H1 (cell line): Measurements from ENCODE around the gene MPIG6B. TPM values are rescaled to one million over a fixed set of nuclear protein-coding genes. Genes with fewer than 3 reads are reported as not detected.

Experiments used
- CTCF ChIA-PET: fragments of 300-600 bp; sonication (Branson Sonifier 250); formaldehyde crosslinking; loops from one replicate; lab custom pipeline; 2021; ENCODE audit not compliant: partially characterized antibody; lab: Charles Lee
- POLR2A ChIA-PET: fragments of 300-600 bp; sonication (Branson Sonifier 250); formaldehyde crosslinking; loops from one replicate; lab custom pipeline; 2021; ENCODE audit warnings: inconsistent platforms; ENCODE audit not compliant: partially characterized antibody; lab: Charles Lee
- DNase-seq, 2 experiments: peaks; one replicate each; pipeline versions ENCODE4 v3.0.0 to v3.0.0-alpha.2; 2010 to 2022; ENCODE audit warnings: low spot score in 2 of 2, low read depth in 1 of 2, mixed read lengths in 1 of 2
- FAIRE-seq: peaks from 2 replicates; lab custom pipeline; 2011; peaks lifted over from hg19 to GRCh38; lab: Jason Lieb, UNC
- H2AFZ ChIP-seq: 2 replicates; pipeline ENCODE4 v1.8.1; 2012; ENCODE audit warnings: low read length, inconsistent platforms
- H2AK5ac ChIP-seq: 2 replicates; pipeline ENCODE4 v1.6.1; 2013; ENCODE audit warnings: low read depth, low read length
- H2BK120ac ChIP-seq: replicated peaks from 2 replicates; pipeline ENCODE3; 2013; ENCODE audit warnings: low read depth, low read length, inconsistent platforms
- H2BK12ac ChIP-seq: 2 replicates; pipeline ENCODE4 v1.6.1; 2013; ENCODE audit warnings: low read depth, low read length
- H2BK15ac ChIP-seq: 2 replicates; pipeline ENCODE4 v1.6.1; 2013; ENCODE audit warnings: low read length
- H2BK20ac ChIP-seq: 2 replicates; pipeline ENCODE4 v1.6.1; 2013; ENCODE audit warnings: low read length
- H2BK5ac ChIP-seq: 2 replicates; pipeline ENCODE4 v1.6.1; 2013; ENCODE audit warnings: low read depth, low read length
- H3K14ac ChIP-seq: 2 replicates; pipeline ENCODE4 v1.6.1; 2013; ENCODE audit warnings: inconsistent platforms; ENCODE audit not compliant: insufficient read length
- H3K18ac ChIP-seq: 2 replicates; pipeline ENCODE4 v1.6.1; 2013; ENCODE audit warnings: low read length; ENCODE audit errors: extremely low read depth
- H3K23ac ChIP-seq: 2 replicates; pipeline ENCODE4 v1.6.1; 2013; ENCODE audit warnings: inconsistent platforms; ENCODE audit not compliant: insufficient read length
- H3K23me2 ChIP-seq: 2 replicates; pipeline ENCODE4 v1.6.1; 2013; ENCODE audit warnings: low read depth, low read length
- H3K27ac ChIP-seq: 2 replicates; pipeline ENCODE4 v1.6.1; 2011; ENCODE audit warnings: low read depth, low read length, inconsistent platforms
- H3K27me3 ChIP-seq, 4 experiments: replicated peaks in 1 of 4; 1 replicate in 1 of 4; 2 replicates in 3 of 4; pipeline versions ENCODE4 v1.6.1 to v1.8.1; 2011 to 2013; ENCODE audit warnings: low read length in 3 of 4, mild to moderate bottlenecking in 3 of 4, inconsistent platforms in 2 of 4, mixed read lengths in 2 of 4, moderate library complexity in 1 of 4; ENCODE audit not compliant: control insufficient read depth in 3 of 4, insufficient read depth in 3 of 4; ENCODE audit errors: extremely low read depth in 1 of 4
- H3K36me3 ChIP-seq, 4 experiments: 2 replicates each; pipeline versions ENCODE4 v1.6.1 to v1.8.1; 2011 to 2013; ENCODE audit warnings: mild to moderate bottlenecking in 4 of 4, low read length in 3 of 4, moderate library complexity in 2 of 4, control low read depth in 1 of 4, inconsistent platforms in 1 of 4; ENCODE audit not compliant: insufficient read depth in 4 of 4, control insufficient read depth in 2 of 4
- H3K4ac ChIP-seq: replicated peaks from 2 replicates; pipeline ENCODE3; 2013; ENCODE audit warnings: low read length, low read depth, mixed read lengths, inconsistent platforms; ENCODE audit not compliant: insufficient read length
- H3K4me1 ChIP-seq, 4 experiments: replicated peaks in 1 of 4; 1 replicate in 1 of 4; 2 replicates in 3 of 4; pipeline versions ENCODE4 v1.6.1 to v1.8.1; 2011 to 2013; ENCODE audit warnings: low read length in 3 of 4, inconsistent platforms in 2 of 4, mixed read lengths in 1 of 4; ENCODE audit not compliant: insufficient read depth in 4 of 4, control insufficient read depth in 3 of 4
- H3K4me2 ChIP-seq, 2 experiments: 2 replicates each; pipeline versions ENCODE4 v1.6.1 to v1.8.1; 2011 to 2013; ENCODE audit warnings: low read depth in 2 of 2, low read length in 2 of 2, control low read depth in 1 of 2, inconsistent platforms in 1 of 2, mild to moderate bottlenecking in 1 of 2; ENCODE audit not compliant: insufficient read depth in 1 of 2
- H3K4me3 ChIP-seq, 4 experiments: fragments of 200-600, 300-600 bp in 1 of 4; sonication (generic), shearing (Covaris generic), sonication (Bioruptor Twin) in 1 of 4; 2 replicates each; pipeline versions ENCODE4 v1.5.1 to v1.8.1; 2011 to 2016; ENCODE audit warnings: low read length in 4 of 4, low read depth in 3 of 4, control low read depth in 2 of 4, inconsistent platforms in 2 of 4, mild to moderate bottlenecking in 2 of 4, mixed read lengths in 1 of 4, moderate library complexity in 1 of 4; ENCODE audit not compliant: insufficient read depth in 2 of 4; ENCODE audit errors: extremely low read depth in 1 of 4
- H3K56ac ChIP-seq: replicated peaks from 2 replicates; pipeline ENCODE3; 2013; ENCODE audit warnings: low read depth, mild to moderate bottlenecking, mixed read lengths, low read length, inconsistent platforms; ENCODE audit not compliant: insufficient read length
- H3K79me1 ChIP-seq: 2 replicates; pipeline ENCODE4 v1.6.1; 2013; ENCODE audit warnings: low read depth, low read length, control low read depth
- H3K79me2 ChIP-seq, 2 experiments: 2 replicates each; pipeline versions ENCODE4 v1.6.1 to v1.8.1; 2012 to 2013; ENCODE audit warnings: low read length in 2 of 2, mild to moderate bottlenecking in 2 of 2, inconsistent platforms in 1 of 2; ENCODE audit not compliant: insufficient read depth in 2 of 2, control insufficient read depth in 1 of 2
- H3K9ac ChIP-seq, 4 experiments: replicated peaks in 1 of 4; 1 replicate in 1 of 4; 2 replicates in 3 of 4; pipeline versions ENCODE4 v1.6.1 to v1.8.1; 2011 to 2013; ENCODE audit warnings: low read depth in 3 of 4, low read length in 3 of 4, control low read depth in 2 of 4, mild to moderate bottlenecking in 2 of 4, moderate library complexity in 2 of 4, inconsistent platforms in 1 of 4; ENCODE audit errors: extremely low read depth in 1 of 4
- H3K9me3 ChIP-seq, 2 experiments: 2 replicates each; pipeline versions ENCODE4 v1.6.1 to v1.8.1; 2012 to 2013; ENCODE audit warnings: mild to moderate bottlenecking in 2 of 2, moderate library complexity in 2 of 2, control low read depth in 1 of 2, inconsistent platforms in 1 of 2, low read depth in 1 of 2, low read length in 1 of 2, mixed read lengths in 1 of 2; ENCODE audit not compliant: insufficient read depth in 2 of 2
- H4K20me1 ChIP-seq, 2 experiments: replicated peaks in 1 of 2; 2 replicates each; pipeline versions ENCODE3 to v1.8.1; 2011 to 2013; ENCODE audit warnings: inconsistent platforms in 2 of 2, low read length in 2 of 2, mild to moderate bottlenecking in 1 of 2; ENCODE audit not compliant: insufficient read depth in 2 of 2, control insufficient read depth in 1 of 2
- H4K5ac ChIP-seq: 2 replicates; pipeline ENCODE4 v1.6.1; 2013; ENCODE audit warnings: low read length, low read depth, mixed read lengths, inconsistent platforms; ENCODE audit not compliant: insufficient read length
- H4K8ac ChIP-seq: 2 replicates; pipeline ENCODE4 v1.8.0; 2013; ENCODE audit warnings: mild to moderate bottlenecking, moderate library complexity, low read length, inconsistent platforms; ENCODE audit not compliant: insufficient read depth; ENCODE audit errors: extremely low read depth
- H4K91ac ChIP-seq: replicated peaks from 2 replicates; pipeline ENCODE3; 2013; ENCODE audit warnings: low read length, mixed read lengths, inconsistent platforms; ENCODE audit not compliant: insufficient read length
- ASH2L ChIP-seq: fragments of 200-600, 300-600 bp; sonication (generic); IDR thresholded peaks from one replicate; pipeline ENCODE4 v1.7.1; 2017; ENCODE audit warnings: low read length
- SIN3A ChIP-seq, 2 experiments: IDR thresholded peaks in 1 of 2; conservative IDR thresholded peaks in 1 of 2; 2 replicates each; pipeline ENCODE4 v1.6.1; 2011 to 2012; ENCODE audit warnings: low read length in 2 of 2, improper control_type of control experiment in 1 of 2, low read depth in 1 of 2, mild to moderate bottlenecking in 1 of 2
- SRF ChIP-seq: IDR thresholded peaks from 2 replicates; pipeline ENCODE4 v1.6.1; 2011; ENCODE audit warnings: mild to moderate bottlenecking, low read depth, low read length, moderate library complexity
- WGBS, 2 experiments: shearing (Covaris generic) in 1 of 2; methylation state at CpG; one replicate each; pipeline versions ENCODE4 v1.1.6 to v1.1.7; 2013 to 2015; ENCODE audit warnings: low lambda C conversion rate in 2 of 2, mixed read lengths in 2 of 2, inconsistent platforms in 1 of 2, low coverage in 1 of 2, missing lambda C conversion rate in 1 of 2; ENCODE audit not compliant: insufficient replicate concordance in 2 of 2, insufficient coverage in 1 of 2, insufficient read length in 1 of 2; ENCODE audit errors: extremely low coverage in 1 of 2, missing lambda C conversion rate in 1 of 2; 5-methylcytosine and 5-hydroxymethylcytosine counted together
- polyA plus RNA-seq, 7 experiments: library from polyadenylated mRNA; depleted of rRNA in 3 of 7; stranded (reverse) in 5 of 7; unstranded in 2 of 7; fragments of >200 nt in 5 of 7; fragments of 200-250 nt in 2 of 7; gene quantifications; 1 replicate in 5 of 7; 2 replicates in 1 of 7; 4 replicates in 1 of 7; pipeline versions ENCODE4 v1.2.1 to v1.2.3, GENCODE V29; 2011 to 2013; ENCODE audit warnings: missing spikeins in 2 of 7, mixed read lengths in 2 of 7
- total RNA-seq: library from RNA; stranded (reverse); fragmentation: NEBNext Ultra II Directional; extraction: Animal tissue kit (Norgen Biotek cat#: 25700); gene quantifications from 2 replicates; pipeline ENCODE4 v1.2.1, GENCODE V29; 2021
- TF ChIP-seq, protein P1 (sequence below): IDR thresholded peaks from 2 replicates; pipeline ENCODE4 v1.6.1; 2011; ENCODE audit warnings: low read depth, mild to moderate bottlenecking, low read length; ENCODE audit not compliant: insufficient read depth

Gene MPIG6B
- total and polyA plus RNA-seq, 2 of the 8 experiments (the other 6 are each of a cell fraction or from before 2014, with no cell fraction given) = 0.18 TPM; not detected in 1

DNA sequence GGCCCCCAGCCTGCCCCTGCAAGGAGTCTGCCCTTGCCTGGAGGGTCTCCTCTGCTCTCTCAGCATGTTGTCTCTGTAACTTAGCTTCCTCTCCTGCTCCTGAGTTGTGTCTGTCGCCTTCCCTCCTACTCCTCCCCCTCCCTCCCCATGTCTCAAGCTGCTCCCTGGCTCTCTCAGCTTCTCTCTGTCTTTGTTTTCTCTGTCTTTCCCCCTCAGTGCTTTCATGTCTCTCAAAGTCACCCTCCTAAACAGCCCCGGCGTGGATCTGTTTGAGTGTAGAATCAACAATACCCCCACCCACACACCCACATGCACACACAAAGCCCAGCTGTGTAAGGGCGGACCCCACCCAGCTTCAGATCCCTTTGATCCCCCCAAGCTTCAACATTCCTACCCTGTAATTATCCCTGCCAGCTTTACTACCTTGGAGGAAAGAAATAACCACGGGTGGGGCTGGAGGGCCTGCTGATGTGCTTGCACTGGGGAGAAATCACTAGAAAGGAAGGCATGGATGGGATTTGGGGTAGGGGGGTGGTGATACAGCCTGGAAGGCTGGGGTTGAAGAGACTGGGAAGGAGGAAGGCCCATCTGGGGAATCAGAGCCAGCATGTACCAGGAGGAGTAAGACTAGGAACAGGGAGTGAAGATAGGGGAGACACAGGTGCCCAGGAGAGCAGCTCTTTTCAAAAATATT lies 9.0 kb upstream of the MPIG6B start:
- no peak overlapping the region for H3K9ac ChIP-seq
- FAIRE-seq = no peak
- no peaks in the 10 kb centered on the region for H3K79me2 ChIP-seq

More for the DNA sequence above, 9.0 kb upstream of the MPIG6B start:
- H2BK12ac ChIP-seq = peak overlapping the region; percentile 86; the same call in 1 of the 2 replicates
- H2BK20ac ChIP-seq = peak overlapping the region; percentile 80; the same call in 1 of the 2 replicates
- no peaks in the 10 kb centered on the region for H3K36me3 ChIP-seq
- peak overlapping the region; percentile 70; the same call in 1 of the 2 replicates for H4K8ac ChIP-seq
- H2AFZ ChIP-seq = peak overlapping the region; percentile 67
- TF ChIP-seq SRF (no peak), SIN3A (conservative IDR thresholded peaks at IDR 0.05 in 1 of 2, IDR thresholded peaks at IDR 0.05 in 1 of 2; ENCODE audit: low read depth in 1 of 2, low read length in 2 of 2) (no peak; a peak in 1 of 4 replicates), ASH2L (peak; percentile 38)
- TF ChIP-seq, protein P1, sequence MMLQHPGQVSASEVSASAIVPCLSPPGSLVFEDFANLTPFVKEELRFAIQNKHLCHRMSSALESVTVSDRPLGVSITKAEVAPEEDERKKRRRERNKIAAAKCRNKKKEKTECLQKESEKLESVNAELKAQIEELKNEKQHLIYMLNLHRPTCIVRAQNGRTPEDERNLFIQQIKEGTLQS = no peak
- H4K91ac ChIP-seq = peak overlapping the region; percentile 44
- 0 out of 2 replicates have a peak overlapping the region, but pooled peaks have one; percentile 0 for H3K27ac ChIP-seq
- peak overlapping the region in 1 of 4 experiments; percentile 15; a peak in 3 of 8 replicates for H3K4me3 ChIP-seq
- peak overlapping the region; percentile 81 for H3K18ac ChIP-seq
- H3K14ac ChIP-seq = no peak overlapping the region
- peak overlapping the region; percentile 55 for H2BK5ac ChIP-seq
- POLR2A ChIA-PET = interaction anchor here (0.5 to 4.7 kb wide), 17 partner anchors 10 to 892 kb away, joined by 3 to 36 read pairs (median 4); partner anchors contain the start of genes ABHD16A, C6orf47, CSNK2B and DDAH2
- no peak for DNase-seq
- H2BK120ac ChIP-seq = no peak overlapping the region
- peak overlapping the region; percentile 38 for H4K5ac ChIP-seq
- H3K27me3 ChIP-seq = no peaks in the 10 kb centered on the region; a peak in 1 of 7 replicates
- H3K4ac ChIP-seq = peak overlapping the region; percentile 19
- no peak overlapping the region for H3K23ac ChIP-seq
- H3K4me2 ChIP-seq = peak overlapping the region; percentile 51 to 52
- H2BK15ac ChIP-seq = peak overlapping the region; percentile 61; the same call in 1 of the 2 replicates
- H3K4me1 ChIP-seq = peaks cover 11 to 30% (median 27%) of the 10 kb centered on the region in 4 experiments
- no peak overlapping the region for H3K56ac ChIP-seq
- CTCF ChIA-PET = interaction anchor here (1.0 to 5.7 kb wide), 11 partner anchors 7 to 61 kb away, joined by 3 to 39 read pairs (median 6); partner anchors contain the start of genes DDAH2, LY6G6F and MPIG6B
- no peaks in the 10 kb centered on the region for H3K9me3 ChIP-seq
- peaks cover 3% of the 10 kb centered on the region; the same call in 1 of the 2 replicates for H3K23me2 ChIP-seq
- H4K20me1 ChIP-seq = no peaks in the 10 kb centered on the region
- no peak overlapping the region for H2AK5ac ChIP-seq
- no peaks in the 10 kb centered on the region for H3K79me1 ChIP-seq
- 56% methylated on average over 5 of the region's 5 CpGs; no CpG with 5 or more reads in 1 of the 2 experiments for WGBS, 2 experiments
